GM19455 (cell line): ENCODE results near the gene MED22.
"Not testable (repeated sequence)": the region's sequence is repeated elsewhere in the genome, so short reads cannot be mapped to it uniquely, and the experiment has no call there.

Source experiments
- ATAC-seq: cut with Tn5 transposase; IDR thresholded peaks from one replicate; pipeline ENCODE4 v1.9.1; 2021; ENCODE audit not compliant: unreplicated experiment

Gene MED22

GRCh38 chr9:133339641-133340040, 8.3 kb downstream of the MED22 start:
- ATAC-seq, result no peak

DNA sequence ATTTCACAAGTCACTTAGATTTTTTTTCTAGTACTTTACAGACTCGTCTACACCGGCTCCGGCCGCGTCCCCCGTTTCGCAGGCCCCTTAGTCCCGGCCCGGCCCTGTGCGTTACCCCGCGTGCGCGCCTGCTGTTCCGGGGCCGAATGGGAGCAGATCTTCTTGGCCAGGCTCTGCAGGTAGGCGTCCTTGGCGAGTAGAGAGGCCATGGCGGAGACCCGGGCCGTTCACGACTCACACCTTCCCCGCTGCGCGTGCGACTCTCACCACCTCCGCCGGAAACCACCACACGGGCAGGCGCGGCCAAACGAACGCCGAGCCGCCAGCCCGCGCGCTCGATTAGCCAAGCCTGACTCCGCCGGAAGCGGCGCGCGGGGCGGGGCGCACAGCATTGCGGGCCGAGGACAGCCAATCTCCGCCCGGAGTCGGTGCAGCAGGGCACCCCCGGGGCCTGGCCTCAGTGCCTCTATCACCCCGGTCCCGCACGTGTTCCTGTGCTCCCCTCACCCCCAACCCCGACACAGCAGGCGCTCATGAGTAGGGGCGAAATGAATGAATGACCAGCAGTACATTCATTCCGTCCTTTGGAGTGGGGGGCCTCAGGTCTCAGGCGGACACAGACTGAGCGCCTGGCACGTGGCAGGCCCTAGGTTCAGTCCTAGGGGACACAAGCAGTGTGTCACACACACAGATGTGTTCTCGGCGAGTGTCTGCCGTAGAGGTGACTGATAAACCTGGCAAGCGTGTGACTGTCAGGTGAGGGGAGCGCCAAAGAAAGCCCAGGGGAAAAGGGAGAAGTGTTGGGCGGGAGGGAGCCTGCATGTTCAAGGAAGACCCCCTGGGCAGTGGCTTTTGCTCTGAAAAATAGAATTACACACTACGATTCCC, 11.8 kb downstream of the MED22 start, which contains the start of gene SURF6:
Gene SURF6, minus strand, starts transcription at position 265 of the 888 bp plus-strand sequence. Its CDS starts 56 bp downstream, at position 209.
- ATAC-seq, result peak; percentile 79

- ATAC-seq, result not testable (repeated sequence)
These were observed 13.0 kb downstream of the MED22 start for GRCh38 chr9:133334888-133335287.

- ATAC-seq, result no peak
These were observed 13.8 kb downstream of the MED22 start for GRCh38 chr9:133334161-133334560.

- ATAC-seq, result no peak
These were observed 14.4 kb downstream of the MED22 start for GRCh38 chr9:133333566-133333965.

- no peak for ATAC-seq
These were observed 14.9 kb downstream of the MED22 start for GRCh38 chr9:133333011-133333410.

- ATAC-seq, result no peak
These were observed 15.6 kb downstream of the MED22 start for GRCh38 chr9:133332381-133332730.

- no peak for ATAC-seq
These were observed 16.1 kb downstream of the MED22 start for GRCh38 chr9:133331641-133332380.

- ATAC-seq, result no peak
These were observed 16.7 kb downstream of the MED22 start for GRCh38 chr9:133331221-133331620.

DNA sequence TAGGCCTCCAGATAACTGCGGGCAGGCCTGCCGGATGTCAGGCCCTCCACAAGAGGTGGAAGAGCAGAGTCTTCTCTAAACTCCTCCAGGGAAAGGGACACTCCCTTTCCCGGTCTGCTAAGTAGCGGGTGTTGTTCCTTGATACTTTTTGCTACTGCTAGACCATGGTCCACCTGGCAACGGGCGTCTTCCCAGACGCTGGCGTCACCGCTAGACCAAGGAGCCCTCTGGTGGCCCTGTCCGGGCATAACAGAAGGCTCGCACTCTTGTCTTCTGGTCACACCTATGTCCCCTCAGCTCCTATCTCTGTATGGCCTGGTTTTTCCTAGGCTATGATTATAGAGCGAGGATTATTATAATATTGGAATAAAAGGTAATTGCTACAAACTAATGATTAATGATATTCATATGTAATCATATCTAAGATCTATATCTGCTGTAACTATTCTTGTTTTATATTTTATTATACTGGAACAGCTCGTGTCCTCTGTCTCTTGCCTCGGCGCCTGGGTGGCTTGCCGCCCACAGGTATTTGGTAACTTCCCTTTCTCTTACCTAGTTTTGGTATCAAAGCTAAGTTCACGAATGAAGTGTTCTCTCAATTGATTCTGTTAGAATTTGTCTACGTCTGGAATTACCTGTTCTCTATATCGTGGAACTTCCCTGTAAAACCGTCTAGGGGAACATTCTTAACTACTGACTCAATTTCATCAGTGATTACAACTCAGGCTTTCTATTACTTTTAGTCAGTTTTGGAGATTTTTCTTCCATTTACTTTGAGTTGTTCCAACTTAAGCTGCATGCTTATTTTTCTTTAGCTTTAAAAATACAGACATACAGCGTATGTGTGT, 18.4 kb downstream of the MED22 start:
- ATAC-seq, result not testable (repeated sequence)

DNA sequence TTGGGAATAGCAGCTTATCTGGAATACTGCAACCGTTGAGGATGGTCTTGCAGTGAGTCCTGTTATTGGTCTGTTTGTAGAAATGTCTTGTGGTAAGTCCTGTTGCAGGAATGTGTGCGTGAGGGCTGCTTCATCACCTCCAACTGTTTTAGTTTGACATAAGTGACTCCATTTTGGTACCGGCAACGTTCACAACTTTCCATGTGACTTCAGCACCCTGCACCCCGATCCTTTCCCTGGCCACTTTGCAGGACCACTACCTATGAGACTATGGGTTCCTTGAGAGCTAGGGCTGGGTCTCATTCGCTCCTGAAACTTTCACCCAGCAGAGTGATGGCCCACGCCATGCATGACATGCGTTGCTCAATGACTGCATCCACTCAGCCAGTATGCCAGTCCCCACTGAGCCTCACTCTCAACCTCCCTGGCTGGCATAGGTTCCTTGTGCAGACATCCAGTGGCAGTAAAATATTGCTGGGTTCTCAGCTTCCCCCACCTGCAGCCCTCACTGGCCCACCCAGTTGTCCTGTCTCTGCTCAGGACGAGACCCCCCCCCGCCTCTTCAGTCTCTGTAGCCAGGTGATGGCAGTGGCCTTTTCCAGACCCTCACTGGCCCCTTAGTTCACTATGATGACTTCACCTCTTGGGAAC, 20.0 kb downstream of the MED22 start:
- no peak for ATAC-seq

- ATAC-seq, result not testable (repeated sequence)
These were observed 20.9 kb downstream of the MED22 start for GRCh38 chr9:133327021-133327420.

- ATAC-seq, result no peak
These were observed 23.8 kb downstream of the MED22 start for GRCh38 chr9:133323991-133324703.

GRCh38 chr9:133323211-133323610, 24.7 kb downstream of the MED22 start:
- ATAC-seq, result no peak

- no peak for ATAC-seq
These were observed 25.2 kb downstream of the MED22 start for GRCh38 chr9:133322701-133323100.

GRCh38 chr9:133321411-133321935, 26.5 kb downstream of the MED22 start:
- no peak for ATAC-seq

DNA sequence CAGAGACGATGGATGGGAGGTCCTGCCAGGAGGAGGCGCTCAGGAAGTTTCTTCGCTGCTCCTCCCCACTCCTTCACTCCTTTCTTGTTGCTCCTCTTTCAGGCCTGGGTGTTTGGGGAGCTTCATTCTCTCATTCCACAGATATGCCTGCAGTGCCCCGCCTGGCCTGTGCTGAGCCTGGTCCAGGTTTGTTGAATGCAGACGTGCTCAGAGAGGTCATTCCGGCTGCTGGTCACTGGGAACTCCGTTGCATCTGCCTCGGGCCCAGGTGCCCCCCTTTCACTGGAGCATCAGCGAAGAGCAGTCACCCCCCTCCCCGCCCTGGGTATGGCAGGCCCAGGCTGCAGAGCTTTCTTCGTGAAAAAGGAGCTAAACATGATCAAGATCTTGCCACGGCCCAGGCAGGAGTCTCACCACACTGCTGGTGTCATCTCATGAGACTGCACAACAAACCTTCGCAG, 27.5 kb downstream of the MED22 start:
- no peak for ATAC-seq

GRCh38 chr9:133317551-133317950, 30.4 kb downstream of the MED22 start:
- not testable (repeated sequence) for ATAC-seq

GRCh38 chr9:133315997-133316396, 31.9 kb downstream of the MED22 start:
- no peak for ATAC-seq

- ATAC-seq, result no peak
These were observed 38.3 kb downstream of the MED22 start for GRCh38 chr9:133309608-133310007.
